Ramos (cell line): ENCODE results near the gene KIFC1.
"Not testable (repeated sequence)": the region's sequence is repeated elsewhere in the genome, so short reads cannot be mapped to it uniquely, and the experiment has no call there.

Source experiments
- in situ Hi-C: fragments of 300-500 bp; cut with MboI; formaldehyde crosslinking; loops from one replicate; pipeline ENCODE4 v1.14.3; 2022; ENCODE audit warnings: low sequenced_read_pairs; ENCODE audit not compliant: unreplicated experiment

KIFC1 gene

GRCh38 chr6:33373960-33374910 lies 17.4 kb upstream of the KIFC1 start:
- in situ Hi-C loops, result no loop called here

GRCh38 chr6:33375143-33375671 lies 16.4 kb upstream of the KIFC1 start:
- in situ Hi-C loops, result no loop called here

GRCh38 chr6:33377171-33377570 lies 14.5 kb upstream of the KIFC1 start:
- in situ Hi-C loops, result no loop called here

GRCh38 chr6:33379184-33379583 lies 12.4 kb upstream of the KIFC1 start:
- in situ Hi-C loops, result not testable (repeated sequence)

- in situ Hi-C loops, result no loop called here
Observed at GRCh38 chr6:33380272-33380981, 11.2 kb upstream of the KIFC1 start.

GRCh38 chr6:33383427-33384185 lies 8.0 kb upstream of the KIFC1 start:
- in situ Hi-C loops, result no loop called here

GRCh38 chr6:33384581-33385020 lies 7.0 kb upstream of the KIFC1 start:
- in situ Hi-C loops, result no loop called here

- in situ Hi-C loops, result no loop called here
Observed at GRCh38 chr6:33390173-33390572, 1.4 kb upstream of the KIFC1 start.

- in situ Hi-C loops, result no loop called here
Observed at GRCh38 chr6:33390767-33391277, 801 bp upstream of the KIFC1 start.

- in situ Hi-C loops, result no loop called here
Observed at GRCh38 chr6:33391922-33392594, 435 bp downstream of the KIFC1 start.

- in situ Hi-C loops, result no loop called here
Observed at GRCh38 chr6:33392595-33392948, 949 bp downstream of the KIFC1 start.

- in situ Hi-C loops, result no loop called here
Observed at GRCh38 chr6:33392979-33393378, 1.4 kb downstream of the KIFC1 start.

GRCh38 chr6:33397541-33397940 lies 5.9 kb downstream of the KIFC1 start:
- in situ Hi-C loops, result no loop called here

- in situ Hi-C loops, result not testable (repeated sequence)
Observed at GRCh38 chr6:33398601-33399000, 7.0 kb downstream of the KIFC1 start.

GRCh38 chr6:33399881-33400280 lies 8.3 kb downstream of the KIFC1 start:
- in situ Hi-C loops, result not testable (repeated sequence)

- in situ Hi-C loops, result no loop called here
Observed at GRCh38 chr6:33404884-33405283, 13.3 kb downstream of the KIFC1 start.

- in situ Hi-C loops, result no loop called here
Observed at GRCh38 chr6:33405386-33405940, 13.8 kb downstream of the KIFC1 start.

GRCh38 chr6:33406126-33406525 lies 14.5 kb downstream of the KIFC1 start:
- in situ Hi-C loops, result no loop called here

- in situ Hi-C loops, result no loop called here
Observed at GRCh38 chr6:33407132-33407718, 15.6 kb downstream of the KIFC1 start.
